ENCODE results near the gene GRIN1.

- TF ChIP-seq, protein P1, sequence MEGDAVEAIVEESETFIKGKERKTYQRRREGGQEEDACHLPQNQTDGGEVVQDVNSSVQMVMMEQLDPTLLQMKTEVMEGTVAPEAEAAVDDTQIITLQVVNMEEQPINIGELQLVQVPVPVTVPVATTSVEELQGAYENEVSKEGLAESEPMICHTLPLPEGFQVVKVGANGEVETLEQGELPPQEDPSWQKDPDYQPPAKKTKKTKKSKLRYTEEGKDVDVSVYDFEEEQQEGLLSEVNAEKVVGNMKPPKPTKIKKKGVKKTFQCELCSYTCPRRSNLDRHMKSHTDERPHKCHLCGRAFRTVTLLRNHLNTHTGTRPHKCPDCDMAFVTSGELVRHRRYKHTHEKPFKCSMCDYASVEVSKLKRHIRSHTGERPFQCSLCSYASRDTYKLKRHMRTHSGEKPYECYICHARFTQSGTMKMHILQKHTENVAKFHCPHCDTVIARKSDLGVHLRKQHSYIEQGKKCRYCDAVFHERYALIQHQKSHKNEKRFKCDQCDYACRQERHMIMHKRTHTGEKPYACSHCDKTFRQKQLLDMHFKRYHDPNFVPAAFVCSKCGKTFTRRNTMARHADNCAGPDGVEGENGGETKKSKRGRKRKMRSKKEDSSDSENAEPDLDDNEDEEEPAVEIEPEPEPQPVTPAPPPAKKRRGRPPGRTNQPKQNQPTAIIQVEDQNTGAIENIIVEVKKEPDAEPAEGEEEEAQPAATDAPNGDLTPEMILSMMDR (IDR thresholded peaks at IDR 0.05), result no peak
- TF ChIP-seq ZFX (IDR thresholded peaks at IDR 0.05; ENCODE audit: borderline replicate concordance), result no peak
Observed at GRCh38 chr9:137191691-137192447, 52.9 kb downstream of the GRIN1 start.

Measured in 22Rv1 (cell line).